T47D (cell line): ENCODE measurements around the gene SKI.

ENCODE experiments used
- DNase-seq, 2 experiments: peaks; one replicate each; pipeline versions ENCODE4 v3.0.0 to v3.0.0-alpha.2; 2011 to 2012; ENCODE audit warnings: low read depth in 1 of 2, low spot score in 1 of 2
- JUND ChIP-seq: IDR thresholded peaks from 2 replicates; pipeline ENCODE4 v1.6.1; 2012; ENCODE audit warnings: low read depth
- in situ Hi-C: cut with HindIII; loops from 2 replicates; pipeline ENCODE4 v1.10.0; 2016; ENCODE audit warnings: low sequenced_read_pairs, low pct_unique_long_range_greater_than_20kb

The SKI gene

GRCh38 chr1:2355373-2356261 lies 127.5 kb downstream of the SKI start:
- no peak for DNase-seq
- no peak for TF ChIP-seq JUND
- in situ Hi-C loops: no loop called here

DNA sequence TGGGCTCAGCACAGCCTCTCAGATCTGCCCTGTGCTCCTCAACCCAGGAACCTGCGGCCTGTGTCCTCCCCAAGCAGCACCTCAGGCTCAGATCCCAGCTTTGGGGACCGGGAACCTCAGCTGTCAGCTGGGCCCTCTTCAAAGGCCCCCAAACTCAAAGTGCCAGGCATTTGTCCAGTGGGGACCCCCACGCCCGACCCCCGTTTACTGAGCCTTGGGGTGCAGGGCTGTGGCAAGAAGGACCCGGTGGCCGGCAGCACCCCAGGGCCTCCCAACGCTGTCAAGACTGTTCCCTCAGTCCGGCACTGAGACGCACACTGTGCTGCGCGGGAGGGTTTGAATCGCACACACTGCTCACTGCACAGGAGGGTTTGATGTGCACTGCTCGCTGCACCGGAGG lies 128.3 kb downstream of the SKI start:
- in situ Hi-C loops: no loop called here
- TF ChIP-seq JUND: no peak
- DNase-seq: no peak

GRCh38 chr1:2356911-2357845 lies 129.1 kb downstream of the SKI start:
- no peak for DNase-seq
- TF ChIP-seq JUND: no peak
- in situ Hi-C loops: no loop called here

GRCh38 chr1:2358072-2358471 lies 130.0 kb downstream of the SKI start:
- no peak for TF ChIP-seq JUND
- in situ Hi-C loops: no loop called here
- DNase-seq: no peak

GRCh38 chr1:2358651-2359640 lies 130.8 kb downstream of the SKI start:
- DNase-seq: no peak
- no peak for TF ChIP-seq JUND
- in situ Hi-C loops: no loop called here
